Calu3 (cell line): ENCODE measurements around the gene KRTAP19-7. TPM values are rescaled to one million over a fixed set of nuclear protein-coding genes. Genes with fewer than 3 reads are reported as not detected.

Experiments
- BruUV-seq: library from RNA; stranded (reverse); fragments of 400-500 nt; replicated peaks from 2 replicates; lab custom pipeline; 2021; lab: Mats Ljungman, UMichigan
- CTCF ChIA-PET: fragments of 300-600 bp; sonication (Branson Sonifier 250); formaldehyde crosslinking; loops from one replicate; lab custom pipeline; 2022; ENCODE audit warnings: antibody characterized with exemption; lab: Charles Lee
- DNase-seq: peaks from one replicate; pipeline ENCODE4 v3.0.0; 2022
- H3K27ac Mint-ChIP-seq: one replicate; pipeline ENCODE4 v1.8.0; 2022; ENCODE audit warnings: mixed read lengths; ENCODE audit not compliant: unreplicated experiment
- H3K27me3 Mint-ChIP-seq: one replicate; pipeline ENCODE4 v1.8.0; 2022; ENCODE audit warnings: mixed read lengths; ENCODE audit not compliant: unreplicated experiment
- H3K36me3 Mint-ChIP-seq: one replicate; pipeline ENCODE4 v1.8.0; 2022; ENCODE audit warnings: mild to moderate bottlenecking, moderate library complexity, mixed read lengths; ENCODE audit not compliant: insufficient read depth, unreplicated experiment
- H3K4me1 Mint-ChIP-seq: one replicate; pipeline ENCODE4 v1.8.0; 2022; ENCODE audit warnings: mild to moderate bottlenecking, low read depth, mixed read lengths; ENCODE audit not compliant: unreplicated experiment
- H3K4me3 Mint-ChIP-seq: one replicate; pipeline ENCODE4 v1.8.0; 2022; ENCODE audit warnings: mild to moderate bottlenecking, low read depth, moderate library complexity, mixed read lengths; ENCODE audit not compliant: unreplicated experiment
- H3K9me3 Mint-ChIP-seq: one replicate; pipeline ENCODE4 v1.8.0; 2022; ENCODE audit warnings: low read depth, mixed read lengths; ENCODE audit not compliant: unreplicated experiment
- intact Hi-C: fragments of 100-400 bp; cut with micrococcal nuclease; formaldehyde crosslinking; loops from one replicate; pipeline ENCODE4 v1.10.0; 2022; ENCODE audit not compliant: unreplicated experiment
- total RNA-seq: library from RNA; stranded (reverse); gene quantifications from 2 replicates; pipeline ENCODE4 v1.2.3, GENCODE V29; 2022
- TF ChIP-seq, protein P1 (sequence below): fragments of 200-600 bp; IDR thresholded peaks from one replicate; pipeline ENCODE4 v1.8.0; 2022; ENCODE audit warnings: antibody characterized with exemption; ENCODE audit not compliant: unreplicated experiment

KRTAP19-7 gene
- total RNA-seq, 1 experiment from 2014 or later, result not detected

DNA sequence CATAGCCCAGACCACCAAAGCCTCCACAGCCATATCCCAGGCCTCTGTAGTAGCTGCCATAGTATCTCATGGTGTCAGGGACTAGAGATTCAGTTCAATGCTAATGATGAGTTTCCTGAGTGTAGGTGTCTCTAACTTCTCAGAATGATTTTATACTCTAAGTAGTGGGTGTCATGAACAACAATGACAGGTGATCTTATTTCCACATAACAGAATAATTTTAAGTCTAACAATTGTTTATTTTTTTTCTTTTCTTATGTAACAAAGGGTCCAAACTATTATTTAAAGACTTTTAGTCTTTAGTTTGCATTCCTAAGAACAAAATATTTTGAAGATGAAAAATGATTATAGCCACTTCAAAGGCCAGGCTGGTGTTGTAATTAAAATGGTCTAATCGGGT is 19.4 kb downstream of the KRTAP19-7 start, which contains the start of gene KRTAP19-6:
Gene KRTAP19-6, minus strand, starts transcription at position 101 of the 400 bp plus-strand sequence. Its CDS starts 31 bp downstream, at position 70.
- Mint-ChIP-seq H3K27ac (no peak within 1 kb of the TSS), H3K4me1 (no peaks in the 10 kb centered on the region), H3K4me3 (no peak within 1 kb of the TSS), H3K9me3 (peaks cover 5% of the 10 kb centered on the region), H3K36me3 (no peaks in the 10 kb centered on the region), H3K27me3 (no peaks in the 10 kb centered on the region)
- no peak for DNase-seq
- TF ChIP-seq, protein P1, sequence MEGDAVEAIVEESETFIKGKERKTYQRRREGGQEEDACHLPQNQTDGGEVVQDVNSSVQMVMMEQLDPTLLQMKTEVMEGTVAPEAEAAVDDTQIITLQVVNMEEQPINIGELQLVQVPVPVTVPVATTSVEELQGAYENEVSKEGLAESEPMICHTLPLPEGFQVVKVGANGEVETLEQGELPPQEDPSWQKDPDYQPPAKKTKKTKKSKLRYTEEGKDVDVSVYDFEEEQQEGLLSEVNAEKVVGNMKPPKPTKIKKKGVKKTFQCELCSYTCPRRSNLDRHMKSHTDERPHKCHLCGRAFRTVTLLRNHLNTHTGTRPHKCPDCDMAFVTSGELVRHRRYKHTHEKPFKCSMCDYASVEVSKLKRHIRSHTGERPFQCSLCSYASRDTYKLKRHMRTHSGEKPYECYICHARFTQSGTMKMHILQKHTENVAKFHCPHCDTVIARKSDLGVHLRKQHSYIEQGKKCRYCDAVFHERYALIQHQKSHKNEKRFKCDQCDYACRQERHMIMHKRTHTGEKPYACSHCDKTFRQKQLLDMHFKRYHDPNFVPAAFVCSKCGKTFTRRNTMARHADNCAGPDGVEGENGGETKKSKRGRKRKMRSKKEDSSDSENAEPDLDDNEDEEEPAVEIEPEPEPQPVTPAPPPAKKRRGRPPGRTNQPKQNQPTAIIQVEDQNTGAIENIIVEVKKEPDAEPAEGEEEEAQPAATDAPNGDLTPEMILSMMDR, result no peak
- intact Hi-C loops, result no loop called here
- CTCF ChIA-PET, result no interaction called here
- no TSS peak for BruUV-seq

DNA sequence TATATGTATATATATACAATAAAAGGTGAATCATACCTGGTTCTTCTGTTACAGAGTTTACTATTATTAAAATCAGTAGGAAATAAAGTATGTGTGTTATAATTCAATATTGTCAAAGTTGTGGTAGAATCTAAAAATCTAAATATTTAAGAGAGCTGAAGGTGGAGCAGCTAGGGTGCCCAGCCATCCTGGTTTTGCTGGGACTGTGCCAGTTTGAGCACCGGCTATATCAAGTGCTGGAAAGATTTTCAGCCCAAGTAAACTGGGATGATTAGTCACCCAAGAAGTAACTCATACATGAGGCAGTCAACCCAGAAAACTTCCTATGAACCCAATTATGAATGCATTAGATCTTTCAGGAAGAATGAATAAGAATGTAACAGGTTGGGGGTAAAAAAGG is 42.2 kb downstream of the KRTAP19-7 start:
- intact Hi-C loops, result no loop called here
- H3K27me3 Mint-ChIP-seq, result no peaks in the 10 kb centered on the region
- CTCF ChIA-PET, result no interaction called here
- H3K4me1 Mint-ChIP-seq, result no peaks in the 10 kb centered on the region
- H3K36me3 Mint-ChIP-seq, result no peaks in the 10 kb centered on the region
- no peak overlapping the region for H3K4me3 Mint-ChIP-seq
- H3K9me3 Mint-ChIP-seq, result peaks cover 8% of the 10 kb centered on the region
- no peak for DNase-seq
- no TSS peak for BruUV-seq
- TF ChIP-seq, protein P1, result no peak
- no peak overlapping the region for H3K27ac Mint-ChIP-seq

DNA sequence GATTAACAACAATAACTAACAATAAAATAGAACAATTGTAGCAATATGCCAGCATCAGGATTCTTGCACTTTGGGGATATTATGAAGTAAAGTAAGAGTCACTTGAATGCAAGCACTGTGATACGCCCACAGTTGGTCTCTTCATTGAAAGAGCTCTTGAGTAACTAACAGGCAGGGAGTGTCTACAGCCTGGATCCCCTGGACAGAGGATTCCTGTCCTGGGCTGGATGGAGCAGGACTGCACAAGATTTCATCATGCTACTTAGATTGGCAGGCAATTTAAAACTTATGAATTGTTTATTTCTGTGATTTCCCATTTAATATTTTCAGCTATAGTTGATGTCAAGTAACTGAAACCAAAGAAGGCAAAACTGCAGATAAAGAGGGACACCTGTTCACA is 45.4 kb downstream of the KRTAP19-7 start:
- no peaks in the 10 kb centered on the region for H3K27me3 Mint-ChIP-seq
- DNase-seq, result no peak
- no peak overlapping the region for H3K4me3 Mint-ChIP-seq
- CTCF ChIA-PET, result no interaction called here
- H3K36me3 Mint-ChIP-seq, result no peaks in the 10 kb centered on the region
- H3K9me3 Mint-ChIP-seq, result peaks cover 8% of the 10 kb centered on the region
- no peak overlapping the region for H3K27ac Mint-ChIP-seq
- TF ChIP-seq, protein P1, result no peak
- no TSS peak for BruUV-seq
- no peaks in the 10 kb centered on the region for H3K4me1 Mint-ChIP-seq
- intact Hi-C loops, result no loop called here

Other genes with a start within 250 kb of the KRTAP19-7 start
- gene KRTAP26-1, start 241.0 kb downstream of the KRTAP19-7 start, total RNA-seq, result not detected in 2 replicates
- gene KRTAP27-1, start 223.6 kb downstream of the KRTAP19-7 start, total RNA-seq, result not detected in 2 replicates
- gene KRTAP23-1, start 212.7 kb downstream of the KRTAP19-7 start, total RNA-seq, result not detected in 2 replicates
- not detected in 2 replicates for gene KRTAP13-2, start 189.0 kb downstream of the KRTAP19-7 start, total RNA-seq
- not detected in 2 replicates for gene KRTAP13-1, start 165.3 kb downstream of the KRTAP19-7 start, total RNA-seq
- gene KRTAP13-3, start 135.4 kb downstream of the KRTAP19-7 start, total RNA-seq, result not detected in 2 replicates
- not detected in 2 replicates for gene KRTAP13-4, start 131.1 kb downstream of the KRTAP19-7 start, total RNA-seq
- gene KRTAP15-1, start 121.0 kb downstream of the KRTAP19-7 start, total RNA-seq, result not detected in 2 replicates
- not detected in 2 replicates for gene KRTAP19-1, start 80.9 kb downstream of the KRTAP19-7 start, total RNA-seq
- not detected in 2 replicates for gene KRTAP19-2, start 73.9 kb downstream of the KRTAP19-7 start, total RNA-seq
- gene KRTAP19-3, start 69.3 kb downstream of the KRTAP19-7 start, total RNA-seq, result not detected in 2 replicates
- not detected in 2 replicates for gene KRTAP19-4, start 64.1 kb downstream of the KRTAP19-7 start, total RNA-seq
- gene KRTAP19-5, start 59.2 kb downstream of the KRTAP19-7 start, total RNA-seq, result not detected in 2 replicates
- gene KRTAP19-6, start 19.4 kb downstream of the KRTAP19-7 start, total RNA-seq, result not detected in 2 replicates
- not detected in 2 replicates for gene KRTAP22-2, start 29.1 kb upstream of the KRTAP19-7 start, total RNA-seq
- gene KRTAP6-3, start 31.1 kb upstream of the KRTAP19-7 start, total RNA-seq, result not detected in 2 replicates
- not detected in 2 replicates for gene KRTAP6-2, start 37.6 kb upstream of the KRTAP19-7 start, total RNA-seq
- gene KRTAP22-1, start 39.8 kb upstream of the KRTAP19-7 start, total RNA-seq, result not detected in 2 replicates
- gene KRTAP6-1, start 52.6 kb upstream of the KRTAP19-7 start, total RNA-seq, result not detected in 2 replicates
- gene KRTAP20-1, start 55.1 kb upstream of the KRTAP19-7 start, total RNA-seq, result not detected in 2 replicates
- not detected in 2 replicates for gene KRTAP20-4, start 59.3 kb upstream of the KRTAP19-7 start, total RNA-seq
- not detected in 2 replicates for gene KRTAP20-2, start 73.9 kb upstream of the KRTAP19-7 start, total RNA-seq
- not detected in 2 replicates for gene KRTAP20-3, start 81.5 kb upstream of the KRTAP19-7 start, total RNA-seq
- not detected in 2 replicates for gene KRTAP21-3, start 157.5 kb upstream of the KRTAP19-7 start, total RNA-seq
- not detected in 2 replicates for gene KRTAP21-2, start 185.9 kb upstream of the KRTAP19-7 start, total RNA-seq
- gene KRTAP21-1, start 194.1 kb upstream of the KRTAP19-7 start, total RNA-seq, result not detected in 2 replicates